HG03280 (cell line): ENCODE results near the gene PLLP.
"Not testable (repeated sequence)": the region's sequence is repeated elsewhere in the genome, so short reads cannot be mapped to it uniquely, and the experiment has no call there.

ENCODE experiments used
- ATAC-seq: cut with Tn5 transposase; IDR thresholded peaks from one replicate; pipeline ENCODE4 v1.9.1; 2021; ENCODE audit warnings: mild to moderate bottlenecking, moderate library complexity; ENCODE audit not compliant: unreplicated experiment

The PLLP gene

DNA sequence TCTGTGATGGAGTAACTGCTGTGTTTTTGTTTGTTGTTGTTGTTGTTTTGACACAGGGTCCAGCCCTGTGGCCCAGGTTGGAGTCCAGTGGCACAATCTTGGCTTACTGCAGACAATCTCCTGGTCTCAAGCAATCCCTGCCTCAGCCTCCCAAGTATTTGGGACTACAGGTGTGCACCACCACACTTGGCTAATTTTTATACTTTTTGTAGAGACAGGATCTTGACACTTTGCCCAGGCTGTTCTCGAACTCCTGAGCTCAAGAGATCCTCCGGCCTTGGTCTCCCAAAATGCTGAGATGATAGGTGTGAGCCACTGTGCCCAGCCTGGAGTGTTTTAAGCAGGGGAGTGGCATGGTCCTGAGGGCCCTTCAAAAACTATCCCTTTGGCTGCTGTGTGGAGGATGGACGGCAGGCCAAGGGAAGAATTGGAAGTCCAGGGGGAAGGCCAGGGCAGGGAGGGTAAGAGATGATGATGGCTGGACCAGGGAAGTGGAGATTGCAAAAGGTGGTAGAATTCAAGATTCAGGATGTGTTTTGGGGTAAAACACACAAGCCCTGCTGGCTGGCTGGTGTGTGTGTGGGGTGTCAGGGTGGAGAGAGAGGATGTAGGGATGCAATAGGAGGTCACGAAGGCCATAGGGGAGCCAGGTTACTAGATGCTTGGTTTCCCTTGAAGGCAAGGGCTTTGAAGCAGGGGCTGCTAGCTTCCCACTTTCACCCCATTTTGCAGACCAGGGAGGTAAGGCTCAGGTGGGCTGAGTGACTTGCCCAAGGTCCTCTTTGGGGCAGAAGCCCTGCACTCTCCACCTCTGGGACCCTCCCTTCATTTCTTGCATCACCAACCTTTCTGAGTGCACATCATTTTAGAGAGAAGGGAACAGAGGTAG is 18.8 kb upstream of the PLLP start:
- no peak for ATAC-seq

- ATAC-seq: no peak
Observed at GRCh38 chr16:57301126-57301817, 16.8 kb upstream of the PLLP start.

DNA sequence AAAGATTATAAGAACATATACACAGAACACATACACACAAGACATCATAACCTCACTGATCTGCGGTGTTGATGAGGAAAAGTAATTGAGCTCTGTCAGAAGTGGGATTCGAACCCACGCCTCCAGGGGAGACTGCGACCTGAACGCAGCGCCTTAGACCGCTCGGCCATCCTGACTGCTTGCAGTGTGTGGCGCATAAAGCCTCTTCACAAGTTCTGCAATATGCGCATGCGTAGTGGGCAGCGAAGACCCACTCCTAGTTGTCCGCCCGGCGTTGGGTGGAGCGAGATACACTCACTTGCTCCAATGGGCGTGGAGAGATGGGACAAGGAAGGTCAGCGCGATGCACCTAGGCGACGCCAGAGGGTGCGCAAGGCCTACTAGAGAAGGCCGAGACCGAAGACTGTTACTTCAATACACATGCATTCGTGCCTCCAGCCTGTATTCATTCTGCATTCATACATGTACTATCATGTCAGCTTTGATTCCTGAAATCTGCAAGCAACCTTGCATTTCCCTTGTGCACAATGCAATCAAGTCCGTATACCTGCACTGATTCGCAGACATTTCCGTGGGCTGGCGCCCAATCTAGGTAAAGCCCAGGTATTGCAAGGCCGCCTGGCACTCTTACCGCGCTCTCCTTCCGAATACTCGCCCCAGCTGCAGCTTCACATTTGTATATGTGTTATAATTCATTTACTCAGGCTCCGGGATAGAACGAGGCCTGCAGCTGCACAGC is 16.1 kb upstream of the PLLP start:
- peak; percentile 86 for ATAC-seq

GRCh38 chr16:57299719-57300386 is 15.4 kb upstream of the PLLP start:
- ATAC-seq: peak; percentile 56

- ATAC-seq: peak; percentile 24
Observed at GRCh38 chr16:57299009-57299718, 14.7 kb upstream of the PLLP start.

GRCh38 chr16:57297856-57298255 is 13.4 kb upstream of the PLLP start:
- no peak for ATAC-seq

DNA sequence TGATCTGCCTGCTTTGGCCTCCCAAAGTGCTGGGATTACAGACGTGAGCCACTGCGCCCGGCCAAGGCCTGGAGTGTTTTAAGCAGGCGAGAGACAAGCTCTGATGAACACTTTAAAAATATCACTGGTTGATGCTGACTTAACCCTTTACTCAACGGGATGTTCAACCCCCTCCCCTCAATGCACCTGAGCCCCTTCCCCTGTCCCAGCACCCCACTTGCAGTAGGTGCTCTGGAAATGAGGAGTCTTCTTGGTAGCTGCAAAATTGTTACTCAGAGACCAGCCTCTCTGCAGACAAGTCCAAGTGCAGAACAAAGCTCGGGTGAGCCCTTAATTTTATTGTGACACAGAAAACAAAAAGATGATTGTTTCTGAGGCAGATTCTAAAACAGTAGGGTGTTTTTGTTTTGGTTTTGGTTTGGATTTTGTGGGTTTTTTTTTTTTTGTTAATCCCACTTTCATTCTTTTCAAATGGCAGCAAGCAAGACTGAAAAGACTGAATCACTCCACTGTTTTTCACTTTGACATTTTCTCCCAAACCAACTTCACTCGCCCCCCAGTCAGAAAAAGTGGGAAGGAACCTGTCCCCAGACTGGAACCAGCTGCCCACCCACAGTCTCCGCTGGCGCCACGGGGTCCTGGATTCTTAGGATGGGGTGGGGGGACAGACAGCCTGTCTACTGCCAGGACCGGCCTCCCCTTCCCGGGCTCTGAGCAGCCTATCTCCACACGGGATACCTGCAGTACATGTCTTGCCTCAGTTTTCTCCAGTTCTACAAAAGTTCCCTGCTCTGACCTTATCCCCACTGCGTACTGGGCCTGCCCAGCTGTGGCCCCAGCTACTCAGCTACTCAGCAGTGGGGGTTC is 5.2 kb upstream of the PLLP start:
- no peak for ATAC-seq

GRCh38 chr16:57285379-57285778 is 907 bp upstream of the PLLP start:
- ATAC-seq: no peak

- ATAC-seq: no peak
Observed at GRCh38 chr16:57284952-57285363, 486 bp upstream of the PLLP start.

- no peak for ATAC-seq
Observed at GRCh38 chr16:57283959-57284208, 588 bp downstream of the PLLP start.

- ATAC-seq: no peak
Observed at GRCh38 chr16:57283214-57283958, 1.1 kb downstream of the PLLP start.

GRCh38 chr16:57282510-57283213 is 1.8 kb downstream of the PLLP start:
- no peak for ATAC-seq

DNA sequence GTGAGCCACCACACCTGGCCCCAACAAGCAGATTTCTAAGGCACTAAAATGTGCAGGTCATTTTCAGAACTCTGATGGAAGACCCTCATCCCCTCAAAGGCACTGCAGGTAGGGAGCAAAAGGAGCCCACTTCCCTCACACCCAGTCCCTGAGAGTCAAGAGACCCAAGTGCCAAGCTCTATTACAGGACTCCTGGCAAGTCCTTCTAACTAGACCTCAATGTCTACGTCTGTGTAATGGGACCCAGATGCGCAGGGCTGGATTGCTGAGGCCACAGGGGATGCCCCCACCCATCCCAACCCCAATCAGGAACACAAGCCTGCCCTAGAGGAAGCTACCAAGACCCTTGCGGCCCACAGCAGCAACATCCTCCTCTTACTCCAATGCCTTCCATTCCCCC is 2.7 kb downstream of the PLLP start:
- ATAC-seq: no peak

DNA sequence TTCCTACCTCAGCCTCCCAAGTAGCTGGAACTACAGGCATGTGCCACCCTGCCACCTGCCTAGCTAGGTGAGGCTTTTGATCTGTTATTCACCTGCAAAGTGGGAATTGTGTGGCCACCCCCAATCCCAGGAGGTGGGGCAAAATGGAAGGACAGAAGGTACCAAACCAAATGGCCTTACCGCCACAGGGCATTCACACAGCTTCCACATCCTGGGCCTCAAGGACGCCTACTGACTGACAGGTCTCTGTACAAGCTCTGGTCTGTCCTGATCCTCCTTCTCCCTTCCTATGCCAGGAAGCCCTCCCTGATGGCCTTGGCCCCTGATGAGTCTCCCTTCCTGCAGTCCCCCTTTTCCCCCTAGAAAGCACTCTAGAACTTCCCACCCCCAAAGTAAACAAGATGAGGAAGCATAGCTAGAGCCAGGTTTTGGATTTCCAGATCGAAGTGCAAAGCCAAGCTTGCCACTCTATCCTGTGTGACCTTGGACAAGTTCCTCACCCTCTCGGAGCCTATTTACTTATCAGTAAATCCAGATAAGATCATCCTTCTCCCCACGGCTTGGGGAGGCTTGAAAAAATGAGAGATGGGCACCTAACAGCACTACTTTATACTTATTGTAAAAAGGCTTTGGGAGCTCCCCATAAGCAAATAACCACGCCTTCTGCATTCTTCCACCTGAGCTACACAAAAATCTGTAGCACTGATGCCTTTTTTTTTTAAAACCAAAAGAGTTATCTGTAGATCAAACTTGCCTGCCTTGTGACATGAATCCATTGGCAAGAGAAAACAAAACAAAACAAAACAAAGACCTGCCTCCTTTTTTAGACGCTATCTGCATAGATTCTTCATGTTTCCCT is 4.5 kb downstream of the PLLP start:
- no peak for ATAC-seq

DNA sequence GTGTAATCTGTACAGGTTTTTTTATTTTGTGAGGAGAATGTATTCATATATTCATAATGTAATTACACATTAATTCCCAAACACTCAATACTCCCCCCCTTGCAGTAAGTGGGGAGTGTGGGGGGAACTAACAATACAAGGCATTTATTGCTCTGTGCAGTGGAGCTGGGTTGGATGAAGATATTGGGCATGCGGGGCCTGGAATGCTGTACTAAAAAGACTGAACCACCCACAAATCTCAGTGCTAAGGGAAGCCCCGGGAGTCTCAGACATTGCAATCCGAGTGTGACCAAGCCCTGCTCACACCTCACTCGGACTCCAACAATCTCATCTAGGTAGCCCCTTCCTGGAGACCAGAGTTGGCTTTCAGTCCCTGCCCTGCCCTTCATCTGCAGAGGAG is 6.0 kb downstream of the PLLP start:
- no peak for ATAC-seq

DNA sequence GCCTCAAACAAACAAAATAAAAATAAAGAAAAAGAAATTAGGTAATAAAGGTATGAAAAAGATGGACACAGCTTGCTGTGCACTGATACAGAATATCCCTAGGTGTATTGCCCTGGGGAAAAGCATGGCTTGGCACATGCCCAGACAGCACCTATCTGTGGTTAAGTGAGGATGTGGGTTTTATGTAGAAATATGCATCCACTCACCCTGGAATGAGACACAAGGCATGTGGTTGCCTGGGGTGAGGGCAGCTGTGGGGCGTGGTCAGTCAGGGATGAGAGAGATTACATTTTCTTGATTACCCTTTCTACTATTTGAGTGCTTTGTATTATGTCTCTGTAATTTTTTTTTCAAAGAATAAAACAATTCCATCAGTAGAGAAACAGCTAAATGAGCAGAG is 6.9 kb downstream of the PLLP start:
- ATAC-seq: no peak

- ATAC-seq: no peak
Observed at GRCh38 chr16:57276596-57276995, 7.9 kb downstream of the PLLP start.

GRCh38 chr16:57275946-57276345 is 8.5 kb downstream of the PLLP start:
- ATAC-seq: not testable (repeated sequence)
